A549 (cell line): ENCODE data around the gene NDUFB5. TPM values are rescaled to one million over a fixed set of nuclear protein-coding genes. Genes with fewer than 3 reads are reported as not detected.

ENCODE experiments used
- ATAC-seq, 2 experiments: fragments of 200-7000 bp in 1 of 2; fragments of >200 bp in 1 of 2; cut with Nextera tagmentation in 1 of 2; cut with Tn5 transposase in 1 of 2; 3 replicates each; pipeline versions ENCODE4 v1.8.0 to v1.9.1; 2018 to 2020; ENCODE audit warnings: mild to moderate bottlenecking in 1 of 2, moderate library complexity in 1 of 2
- CTCF ChIA-PET: fragments of 300-600 bp; sonication (Branson Sonifier 250); formaldehyde crosslinking; extraction: SDS; loops from one replicate; lab custom pipeline; 2021; ENCODE audit warnings: antibody characterized with exemption, inconsistent platforms; lab: Yijun Ruan, JAX
- POLR2A ChIA-PET: fragments of 350-600 bp; formaldehyde crosslinking; extraction: SDS; loops from one replicate; lab custom pipeline; 2021; ENCODE audit warnings: antibody characterized with exemption, inconsistent platforms; lab: Yijun Ruan, JAX
- DNase-seq, 2 experiments: peaks; one replicate each; pipeline versions ENCODE4 v3.0.0 to v3.0.0-alpha.2; 2011 to 2016; ENCODE audit warnings: low read depth in 1 of 2, low spot score in 1 of 2
- FAIRE-seq: peaks from 2 replicates; lab custom pipeline; 2011; peaks lifted over from hg19 to GRCh38; lab: Jason Lieb, UNC
- H3K27ac ChIP-seq, 2 experiments: fragments of >200 bp; sonication (Bioruptor Twin); formaldehyde crosslinking; 3 replicates each; pipeline ENCODE4 v1.5.1; 2016 to 2017
- H3K4me1 ChIP-seq: fragments of >200 bp; sonication (Bioruptor Twin); formaldehyde crosslinking; 3 replicates; pipeline ENCODE4 v1.6.1; 2016
- H3K4me2 ChIP-seq: fragments of >200 bp; sonication (Bioruptor Twin); formaldehyde crosslinking; 3 replicates; pipeline ENCODE4 v1.6.1; 2016
- H3K4me3 ChIP-seq: fragments of >200 bp; sonication (Bioruptor Twin); formaldehyde crosslinking; 3 replicates; pipeline ENCODE4 v1.5.1; 2016
- H3K9me3 ChIP-seq: fragments of >200 bp; sonication (Bioruptor Twin); formaldehyde crosslinking; 3 replicates; pipeline ENCODE4 v1.6.1; 2016
- CBX8 ChIP-seq: fragments of 200-600 bp; sonication (generic); IDR thresholded peaks from 2 replicates; pipeline ENCODE4 v1.6.1; 2016
- CHD2 ChIP-seq: fragments of 150-350 bp; IDR thresholded peaks from 2 replicates; pipeline ENCODE4 v1.6.1; 2014; ENCODE audit warnings: low read length; ENCODE audit not compliant: partially characterized antibody
- EP300 ChIP-seq, 2 experiments: fragments of >200 bp; sonication (Bioruptor Twin); formaldehyde crosslinking; IDR thresholded peaks; 2 replicates in 1 of 2; 3 replicates in 1 of 2; pipeline ENCODE4 v1.6.1; 2016 to 2017
- FOSB ChIP-seq: fragments of 250-450 bp; sonication (Bioruptor Pico); IDR thresholded peaks from 2 replicates; pipeline ENCODE4 v1.5.0; 2020; ENCODE audit warnings: mild to moderate bottlenecking, moderate library complexity
- FOSL2 ChIP-seq, 2 experiments: fragments of 450-650 bp in 1 of 2; fragments of >200 bp in 1 of 2; sonication (Bioruptor Twin) in 1 of 2; formaldehyde crosslinking; IDR thresholded peaks; 2 replicates each; pipeline versions ENCODE4 v1.5.0 to v1.6.1; 2016 to 2020; ENCODE audit warnings: mild to moderate bottlenecking in 1 of 2, moderate library complexity in 1 of 2
- JUN ChIP-seq, 2 experiments: fragments of >200 bp; sonication (Bioruptor Twin); formaldehyde crosslinking; IDR thresholded peaks; 2 replicates in 1 of 2; 3 replicates in 1 of 2; pipeline ENCODE4 v1.6.1; 2016 to 2017
- JUNB ChIP-seq: fragments of >200 bp; sonication (Bioruptor Twin); formaldehyde crosslinking; IDR thresholded peaks from 2 replicates; pipeline ENCODE4 v1.6.1; 2016
- KDM5A ChIP-seq: fragments of 200-600 bp; sonication (generic); IDR thresholded peaks from 2 replicates; pipeline ENCODE4 v1.6.1; 2016; ENCODE audit warnings: antibody characterized with exemption, mild to moderate bottlenecking
- MAFK ChIP-seq: fragments of 450-650 bp; IDR thresholded peaks from 2 replicates; pipeline ENCODE4 v1.6.1; 2014; ENCODE audit not compliant: partially characterized antibody
- NFE2L2 ChIP-seq: fragments of 150-350 bp; conservative IDR thresholded peaks from 2 replicates; pipeline ENCODE4 v1.6.1; 2014; ENCODE audit warnings: low read length
- NPAS2 ChIP-seq: fragments of 250-450 bp; sonication (Bioruptor Pico); IDR thresholded peaks from 2 replicates; pipeline ENCODE4 v1.8.0; 2022; ENCODE audit warnings: mild to moderate bottlenecking, moderate library complexity, borderline replicate concordance
- PHF8 ChIP-seq: fragments of 200-600 bp; sonication (generic); IDR thresholded peaks from 2 replicates; pipeline ENCODE4 v1.6.1; 2016; ENCODE audit warnings: low read depth, mild to moderate bottlenecking, antibody characterized with exemption, moderate library complexity, borderline replicate concordance
- POLR2AphosphoS2 ChIP-seq: conservative IDR thresholded peaks from 2 replicates; pipeline ENCODE4 v1.6.1; 2012; ENCODE audit warnings: low read length, improper control_type of control experiment, inconsistent platforms
- RAD21 ChIP-seq, 2 experiments: fragments of >200 bp in 1 of 2; sonication (Bioruptor Twin) in 1 of 2; formaldehyde crosslinking in 1 of 2; IDR thresholded peaks in 1 of 2; conservative IDR thresholded peaks in 1 of 2; 2 replicates in 1 of 2; 3 replicates in 1 of 2; pipeline ENCODE4 v1.6.1; 2012 to 2018; ENCODE audit warnings: inconsistent platforms in 1 of 2
- RARB ChIP-seq: fragments of 250-450 bp; sonication (Bioruptor Pico); IDR thresholded peaks from 2 replicates; pipeline ENCODE4 v1.8.0; 2021; ENCODE audit warnings: mild to moderate bottlenecking, moderate library complexity
- RCOR1 ChIP-seq: fragments of 150-350 bp; IDR thresholded peaks from 2 replicates; pipeline ENCODE4 v1.6.1; 2014; ENCODE audit warnings: antibody characterized with exemption, low read length, low read depth
- RNF2 ChIP-seq: fragments of 200-600 bp; sonication (generic); IDR thresholded peaks from 2 replicates; pipeline ENCODE4 v1.6.1; 2016; ENCODE audit warnings: low read depth, mild to moderate bottlenecking, antibody characterized with exemption, moderate library complexity, borderline replicate concordance
- SREBF2 ChIP-seq: fragments of 450-650 bp; IDR thresholded peaks from 2 replicates; pipeline ENCODE4 v1.6.1; 2014; ENCODE audit warnings: mild to moderate bottlenecking, moderate library complexity
- TP53 ChIP-seq: fragments of 250-450 bp; sonication (Bioruptor Pico); IDR thresholded peaks from 2 replicates; pipeline ENCODE4 v1.5.0; 2021; ENCODE audit warnings: mild to moderate bottlenecking, moderate library complexity
- ZFP36 ChIP-seq: fragments of 450-650 bp; IDR thresholded peaks from 2 replicates; pipeline ENCODE4 v1.6.1; 2014; ENCODE audit warnings: borderline replicate concordance; ENCODE audit not compliant: partially characterized antibody
- WGBS: methylation state at CpG from one replicate; pipeline ENCODE4 v1.1.6; 2017; ENCODE audit errors: missing lambda C conversion rate; 5-methylcytosine and 5-hydroxymethylcytosine counted together
- polyA plus RNA-seq, 4 experiments: library from polyadenylated mRNA; depleted of rRNA in 3 of 4; stranded (reverse); fragments of >200 nt; fragmentation: RNase III in 1 of 4; extraction: RNeasy Plus Mini Kit Qiagen cat#74134 plus additional on column Dnase treatment in 1 of 4; gene quantifications; 2 replicates in 3 of 4; 3 replicates in 1 of 4; pipeline ENCODE4 v1.2.3, GENCODE V29; 2011 to 2017
- TF ChIP-seq, protein P1 (sequence below): IDR thresholded peaks from 2 replicates; pipeline ENCODE4 v1.6.1; 2012
- TF ChIP-seq, protein P2 (sequence below): IDR thresholded peaks from 2 replicates; pipeline ENCODE4 v1.6.1; 2012
- TF ChIP-seq, protein P3 (sequence below): fragments of >200 bp; sonication (Bioruptor Twin); formaldehyde crosslinking; IDR thresholded peaks from 3 replicates; pipeline ENCODE4 v1.6.1; 2016
- TF ChIP-seq, protein P4 (sequence below): fragments of 250-450 bp; sonication (Bioruptor Pico); IDR thresholded peaks from 2 replicates; pipeline ENCODE4 v1.5.0; 2020; ENCODE audit warnings: low read depth, mild to moderate bottlenecking, moderate library complexity

NDUFB5 gene
- polyA plus RNA-seq, 2 of the 4 experiments (the other 2 are of a cell fraction) = 65.5 to 66.1 TPM

DNA sequence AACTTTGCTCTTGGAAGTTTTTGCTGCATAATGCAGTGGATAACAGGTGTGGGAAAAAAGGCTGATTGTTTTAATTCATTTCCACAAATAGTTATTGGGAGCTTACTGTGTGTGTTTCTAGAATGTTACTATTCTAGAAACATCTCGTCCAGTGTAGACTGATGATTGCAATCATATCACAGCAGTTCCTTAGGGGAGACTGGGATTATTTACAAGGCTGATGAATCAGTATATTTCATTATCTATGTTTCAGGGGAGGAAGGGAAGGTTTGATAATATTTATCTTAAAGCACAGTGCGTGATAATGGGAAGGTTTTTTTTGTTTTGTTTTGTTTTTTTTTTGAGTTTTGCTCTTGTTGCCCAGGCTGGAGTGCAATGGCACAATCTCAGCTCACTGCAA lies 50.6 kb downstream of the NDUFB5 start:
- Histone ChIP-seq H3K4me1 (peaks cover 12% of the 10 kb centered on the region; the same call in 2 of the 3 replicates), H3K27ac (no peak overlapping the region), H3K4me2 (peak overlapping the region; percentile 69), H3K4me3 (no peak overlapping the region), H3K9me3 (no peaks in the 10 kb centered on the region)
- FAIRE-seq (no peak), DNase-seq (no peak), ATAC-seq (no peak)
- TF ChIP-seq MAFK = no peak
- TF ChIP-seq RARB (CRISPR knock-in tag) = no peak
- no peak for TF ChIP-seq TP53
- no peak for TF ChIP-seq CBX8
- TF ChIP-seq PHF8 = no peak
- TF ChIP-seq JUNB = no peak
- no peak for TF ChIP-seq JUN (IDR thresholded peaks at IDR 0.05)
- TF ChIP-seq RAD21 (conservative IDR thresholded peaks at IDR 0.05 in 1 of 2, IDR thresholded peaks at IDR 0.05 in 1 of 2) = no peak
- no peak for TF ChIP-seq NFE2L2
- TF ChIP-seq ZFP36 = no peak
- TF ChIP-seq CHD2 = no peak
- TF ChIP-seq FOSL2 (IDR thresholded peaks at IDR 0.05) = no peak
- TF ChIP-seq FOSL2 (CRISPR knock-in tag; IDR thresholded peaks at IDR 0.05) = no peak
- TF ChIP-seq RNF2 = no peak
- TF ChIP-seq POLR2AphosphoS2 = no peak
- TF ChIP-seq NPAS2 (CRISPR knock-in tag) = no peak
- no peak for TF ChIP-seq FOSB
- no peak for TF ChIP-seq EP300 (IDR thresholded peaks at IDR 0.05)
- TF ChIP-seq, protein P1, sequence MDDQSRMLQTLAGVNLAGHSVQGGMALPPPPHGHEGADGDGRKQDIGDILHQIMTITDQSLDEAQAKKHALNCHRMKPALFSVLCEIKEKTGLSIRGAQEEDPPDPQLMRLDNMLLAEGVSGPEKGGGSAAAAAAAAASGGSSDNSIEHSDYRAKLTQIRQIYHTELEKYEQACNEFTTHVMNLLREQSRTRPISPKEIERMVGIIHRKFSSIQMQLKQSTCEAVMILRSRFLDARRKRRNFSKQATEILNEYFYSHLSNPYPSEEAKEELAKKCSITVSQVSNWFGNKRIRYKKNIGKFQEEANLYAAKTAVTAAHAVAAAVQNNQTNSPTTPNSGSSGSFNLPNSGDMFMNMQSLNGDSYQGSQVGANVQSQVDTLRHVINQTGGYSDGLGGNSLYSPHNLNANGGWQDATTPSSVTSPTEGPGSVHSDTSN = no peak
- CTCF ChIA-PET = no interaction called here
- POLR2A ChIA-PET = no interaction called here
- 94% methylated on average over 2 of the region's 2 CpGs for WGBS

DNA sequence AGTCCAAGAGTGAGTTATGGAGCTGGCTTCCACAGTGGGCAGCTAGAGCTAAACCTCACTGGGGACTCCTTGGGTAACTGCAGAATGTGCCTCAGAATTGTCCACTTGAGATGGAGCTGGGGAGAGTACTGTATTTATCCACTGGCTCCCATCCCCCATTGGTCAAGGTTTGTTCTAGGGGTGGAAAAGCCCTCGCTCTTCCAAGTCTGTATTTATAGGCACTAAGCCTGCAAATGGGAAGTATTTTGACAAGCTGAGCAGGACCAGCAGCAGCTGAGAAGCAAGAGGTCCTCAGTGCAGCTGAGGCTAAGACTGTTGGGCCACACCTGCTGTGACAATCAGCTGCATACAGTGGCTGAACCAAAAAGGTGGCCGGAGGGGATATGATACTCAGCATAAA lies 54.0 kb downstream of the NDUFB5 start:
- ATAC-seq (no peak), FAIRE-seq (no peak), DNase-seq (no peak)
- Histone ChIP-seq H3K4me1 (peaks cover 8% of the 10 kb centered on the region; the same call in 2 of the 3 replicates), H3K4me3 (no peak overlapping the region), H3K4me2 (no peak overlapping the region), H3K27ac (no peak overlapping the region), H3K9me3 (no peaks in the 10 kb centered on the region)
- ChIA-PET POLR2A (interaction anchor here (0.6 kb wide), 1 partner anchor 9 kb away, joined by 3 read pairs; no protein-coding TSS in a partner anchor), CTCF (interaction anchor here (5.5 kb wide), 1 partner anchor 8 kb away, joined by 27 read pairs; no protein-coding TSS in a partner anchor)
- TF ChIP-seq RCOR1 (no peak), KDM5A (no peak), NPAS2 (CRISPR knock-in tag) (no peak), SREBF2 (no peak)
- TF ChIP-seq, protein P2, sequence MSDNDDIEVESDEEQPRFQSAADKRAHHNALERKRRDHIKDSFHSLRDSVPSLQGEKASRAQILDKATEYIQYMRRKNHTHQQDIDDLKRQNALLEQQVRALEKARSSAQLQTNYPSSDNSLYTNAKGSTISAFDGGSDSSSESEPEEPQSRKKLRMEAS = no peak
- TF ChIP-seq, protein P3, sequence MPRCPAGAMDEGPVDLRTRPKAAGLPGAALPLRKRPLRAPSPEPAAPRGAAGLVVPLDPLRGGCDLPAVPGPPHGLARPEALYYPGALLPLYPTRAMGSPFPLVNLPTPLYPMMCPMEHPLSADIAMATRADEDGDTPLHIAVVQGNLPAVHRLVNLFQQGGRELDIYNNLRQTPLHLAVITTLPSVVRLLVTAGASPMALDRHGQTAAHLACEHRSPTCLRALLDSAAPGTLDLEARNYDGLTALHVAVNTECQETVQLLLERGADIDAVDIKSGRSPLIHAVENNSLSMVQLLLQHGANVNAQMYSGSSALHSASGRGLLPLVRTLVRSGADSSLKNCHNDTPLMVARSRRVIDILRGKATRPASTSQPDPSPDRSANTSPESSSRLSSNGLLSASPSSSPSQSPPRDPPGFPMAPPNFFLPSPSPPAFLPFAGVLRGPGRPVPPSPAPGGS = no peak
- TF ChIP-seq, protein P4, sequence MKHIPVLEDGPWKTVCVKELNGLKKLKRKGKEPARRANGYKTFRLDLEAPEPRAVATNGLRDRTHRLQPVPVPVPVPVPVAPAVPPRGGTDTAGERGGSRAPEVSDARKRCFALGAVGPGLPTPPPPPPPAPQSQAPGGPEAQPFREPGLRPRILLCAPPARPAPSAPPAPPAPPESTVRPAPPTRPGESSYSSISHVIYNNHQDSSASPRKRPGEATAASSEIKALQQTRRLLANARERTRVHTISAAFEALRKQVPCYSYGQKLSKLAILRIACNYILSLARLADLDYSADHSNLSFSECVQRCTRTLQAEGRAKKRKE = no peak
- whole genome bisulfite sequencing = 78% methylated on average over 2 of the region's 2 CpGs
